GM18508 (cell line): ENCODE results near the gene EXOC6B.
"Not testable (repeated sequence)": the region's sequence is repeated elsewhere in the genome, so short reads cannot be mapped to it uniquely, and the experiment has no call there.

ENCODE experiments used
- ATAC-seq: cut with Tn5 transposase; IDR thresholded peaks from one replicate; pipeline ENCODE4 v1.9.1; 2021; ENCODE audit warnings: moderate number of reproducible peaks; ENCODE audit not compliant: insufficient read depth, unreplicated experiment

Gene EXOC6B

DNA sequence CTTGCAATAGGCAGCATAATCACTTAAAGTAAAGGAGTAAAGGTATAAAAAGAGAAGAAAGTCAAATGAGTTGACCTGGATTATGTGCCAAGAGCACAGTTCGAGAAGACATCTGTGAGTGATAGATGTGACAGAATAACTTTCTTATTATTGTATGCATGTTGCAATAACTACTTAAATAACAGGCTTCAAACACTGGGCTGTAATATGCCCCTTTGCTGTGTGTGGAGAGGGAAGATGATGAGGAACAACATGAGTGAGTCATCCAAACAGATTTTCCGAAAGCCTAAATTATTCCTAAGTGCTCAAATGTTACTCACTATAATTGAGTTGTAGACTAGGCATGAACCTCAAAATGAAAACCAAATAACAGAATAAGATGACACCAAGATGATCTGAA is 328.1 kb downstream of the EXOC6B start:
- no peak for ATAC-seq

DNA sequence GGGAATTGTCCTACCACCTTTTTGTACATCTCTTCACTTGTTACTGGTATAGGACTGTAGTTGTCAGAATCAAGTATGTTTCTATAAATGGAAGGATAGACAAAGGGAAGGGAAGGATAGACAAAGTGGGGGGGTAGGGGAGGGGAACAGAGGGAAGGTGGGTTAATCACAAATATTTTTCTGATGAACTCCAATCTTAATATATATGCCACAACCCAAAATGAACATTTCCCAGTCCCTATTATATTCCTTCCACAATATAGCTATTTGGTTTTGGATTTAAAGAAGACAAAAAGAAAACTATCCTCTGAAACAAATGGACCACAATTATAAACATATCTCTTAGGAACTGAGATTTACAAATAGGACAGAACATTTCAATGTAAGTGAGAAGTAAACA is 329.4 kb downstream of the EXOC6B start:
- no peak for ATAC-seq

- no peak for ATAC-seq
Observed at GRCh38 chr2:72494392-72494791, 331.4 kb downstream of the EXOC6B start.

DNA sequence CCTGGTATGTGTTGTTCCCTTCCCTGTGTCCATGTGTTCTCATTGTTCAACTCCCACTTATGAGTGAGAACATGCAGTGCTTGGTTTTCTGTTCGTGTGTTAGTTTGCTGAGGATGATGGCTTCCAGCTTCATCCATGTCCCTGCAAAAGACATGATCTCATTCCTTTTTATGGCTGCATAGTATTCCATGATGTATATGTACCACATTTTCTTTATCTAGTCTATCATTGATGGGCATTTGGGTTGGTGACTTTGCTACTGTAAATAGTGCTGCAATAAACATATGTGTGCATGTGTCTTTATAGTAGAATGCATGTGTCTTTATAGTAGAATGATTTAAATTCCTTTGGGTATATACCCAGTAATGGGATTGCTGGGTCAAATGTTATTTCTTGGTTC is 341.2 kb downstream of the EXOC6B start:
- not testable (repeated sequence) for ATAC-seq

DNA sequence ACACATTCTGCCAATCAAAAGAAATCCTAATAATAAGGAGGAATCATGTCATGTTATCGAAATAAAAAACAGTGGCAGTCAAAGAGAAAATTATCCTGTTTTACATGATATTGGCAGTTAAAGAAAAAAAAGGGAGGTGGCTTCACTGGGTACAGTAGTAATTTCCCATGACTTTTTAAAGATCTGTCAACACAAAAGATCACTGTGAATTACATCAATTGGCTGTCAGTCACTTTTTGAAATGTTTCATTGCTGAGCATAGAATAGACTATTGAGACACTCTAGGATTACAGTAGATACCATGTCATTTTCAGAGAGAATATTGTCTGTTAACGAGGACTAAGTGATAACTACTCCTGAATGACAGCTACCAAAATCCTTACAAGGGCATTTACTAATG is 342.5 kb downstream of the EXOC6B start:
- no peak for ATAC-seq

DNA sequence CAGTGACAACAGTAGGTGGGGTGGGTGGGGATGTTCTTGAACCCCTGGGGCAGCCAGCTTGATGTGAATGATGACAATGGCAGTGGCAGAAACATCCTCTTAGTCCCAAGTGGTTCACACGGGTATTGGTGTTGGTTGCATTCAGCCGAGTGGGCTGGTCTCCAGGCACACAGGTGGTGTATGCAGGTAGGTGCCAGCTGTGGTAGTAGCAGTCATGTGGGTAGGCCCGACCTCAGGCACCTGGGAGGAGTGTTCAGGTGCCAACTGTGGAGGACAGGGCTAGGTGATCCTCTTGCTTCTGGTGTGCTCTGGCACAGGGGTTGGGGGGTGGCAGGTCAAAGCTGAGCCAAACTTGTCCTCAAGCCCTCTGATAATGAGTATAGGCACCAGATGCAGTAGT is 350.6 kb downstream of the EXOC6B start:
- ATAC-seq = no peak

DNA sequence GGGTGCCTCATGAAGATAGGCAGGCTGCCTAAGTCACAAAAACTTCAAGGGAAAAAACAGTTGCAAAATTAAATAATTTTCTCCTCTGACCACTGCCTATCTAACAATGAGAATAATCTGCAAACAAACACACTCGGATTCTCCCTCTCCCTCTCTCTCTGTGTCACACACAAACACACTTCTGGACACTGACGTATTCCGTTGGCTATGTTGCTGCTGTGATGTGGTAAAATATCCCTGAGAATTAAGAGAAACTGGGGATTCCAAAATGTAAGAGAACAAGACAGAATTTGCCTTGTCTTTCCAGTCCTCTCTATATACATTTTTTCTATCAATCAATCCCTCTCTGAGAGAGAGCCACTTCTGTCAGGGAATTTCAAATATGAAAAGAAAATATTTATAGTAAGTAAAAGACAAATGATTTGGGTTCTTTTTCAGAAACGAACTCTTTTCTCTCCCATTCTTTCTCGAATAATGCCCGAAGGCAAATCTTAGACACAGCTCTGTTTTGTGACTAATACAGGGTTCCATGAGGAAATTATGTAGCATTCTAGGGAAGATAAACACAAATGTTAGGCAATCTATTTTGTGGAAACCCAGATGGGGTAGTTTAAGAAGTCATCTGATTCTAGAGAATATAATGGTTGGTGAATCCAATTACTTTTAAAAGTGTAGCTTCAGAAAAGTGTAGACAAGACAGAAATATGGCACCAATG is 367.9 kb downstream of the EXOC6B start:
- no peak for ATAC-seq

DNA sequence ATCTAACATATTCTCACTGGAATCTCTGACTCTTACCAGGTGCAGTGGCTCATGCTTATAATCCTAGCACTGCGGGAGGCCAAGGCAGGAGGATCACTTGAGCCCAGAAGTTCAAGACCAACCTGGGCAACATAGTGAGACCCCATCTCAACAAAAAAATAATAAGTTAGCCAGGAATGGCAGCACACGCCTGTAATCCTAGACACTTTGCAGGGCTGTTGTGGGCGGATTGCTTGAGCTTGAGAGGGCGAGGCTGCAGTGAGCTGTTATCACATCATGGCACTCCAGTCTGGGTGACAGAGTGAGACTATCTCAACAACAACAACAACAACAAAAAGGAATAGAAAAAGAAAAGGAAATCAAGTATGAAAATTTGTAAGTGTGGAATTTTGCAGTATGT is 371.6 kb downstream of the EXOC6B start:
- no peak for ATAC-seq

DNA sequence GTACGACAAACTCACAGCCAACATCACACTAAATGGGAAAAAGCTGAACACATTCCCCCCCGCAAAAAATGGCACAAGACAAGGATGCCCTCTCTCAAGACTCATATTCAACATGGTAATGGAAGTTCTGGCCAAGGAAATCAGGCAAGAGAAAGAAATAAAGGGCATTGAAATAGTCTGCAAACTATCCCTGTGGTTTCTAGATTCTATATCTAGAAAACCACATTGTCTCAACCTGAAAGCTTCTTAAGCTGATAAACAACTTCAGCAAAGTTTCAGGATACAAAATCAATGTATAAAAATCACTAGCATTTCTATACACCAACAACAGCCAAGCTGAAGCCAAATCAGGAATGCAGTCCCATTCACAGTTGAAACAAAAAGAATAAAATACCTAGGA is 383.6 kb downstream of the EXOC6B start:
- ATAC-seq = no peak

DNA sequence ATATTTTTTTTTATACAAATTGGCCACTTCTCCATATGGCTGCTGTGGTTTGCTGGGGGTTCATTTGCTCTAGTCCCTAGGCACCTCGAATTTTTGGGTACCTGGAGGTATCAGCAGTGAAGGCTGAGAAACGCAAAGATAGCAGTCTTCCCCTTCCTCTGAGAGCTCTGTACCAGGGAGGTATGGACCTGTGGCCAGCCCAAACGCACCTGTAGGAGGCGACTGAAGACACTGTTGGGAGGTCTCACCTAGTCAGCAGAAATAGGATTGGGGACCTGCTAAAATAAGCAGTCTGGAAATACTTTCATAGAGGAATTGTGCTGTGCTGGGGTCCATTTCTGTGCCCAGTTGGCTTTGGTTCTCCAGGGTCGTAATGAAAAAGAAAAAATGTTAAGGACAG is 385.9 kb downstream of the EXOC6B start:
- ATAC-seq = no peak

DNA sequence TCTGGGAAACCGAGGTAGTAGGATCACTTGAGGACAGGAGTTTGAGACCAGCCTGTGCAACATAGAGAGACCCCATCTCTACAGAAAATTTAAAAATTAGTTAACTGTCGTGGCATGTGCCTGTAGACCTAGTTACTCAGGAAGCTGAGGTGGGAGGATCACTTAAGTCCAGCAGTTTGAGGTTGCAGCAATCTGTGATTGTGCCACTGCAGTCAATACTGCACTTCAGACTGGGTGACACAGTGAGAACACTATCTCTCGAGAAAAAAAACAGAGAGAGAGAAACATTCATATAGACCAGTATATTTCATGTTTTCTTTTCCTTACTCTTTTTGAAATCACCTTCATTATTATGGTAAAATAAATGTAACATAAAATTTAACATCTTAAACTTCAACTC is 387.5 kb downstream of the EXOC6B start:
- no peak for ATAC-seq

DNA sequence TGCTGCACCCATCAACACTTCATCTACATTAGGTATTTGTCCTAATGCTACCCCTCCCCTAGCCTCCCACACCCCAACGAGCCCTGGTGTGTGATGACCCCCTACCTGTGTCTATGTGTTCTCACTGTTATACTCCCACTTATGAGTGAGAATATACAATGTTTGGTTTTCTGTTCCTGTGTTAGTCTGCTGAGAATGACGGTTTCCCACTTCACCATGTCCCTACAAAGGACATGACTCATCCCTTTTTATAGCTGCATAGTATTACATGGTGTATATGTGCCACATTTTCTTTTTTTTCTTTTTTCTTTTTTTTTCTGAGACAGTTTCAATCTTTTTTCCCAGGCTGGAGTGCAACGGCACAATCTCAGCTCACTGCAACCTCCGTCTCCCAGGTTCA is 394.1 kb downstream of the EXOC6B start:
- ATAC-seq = no peak

DNA sequence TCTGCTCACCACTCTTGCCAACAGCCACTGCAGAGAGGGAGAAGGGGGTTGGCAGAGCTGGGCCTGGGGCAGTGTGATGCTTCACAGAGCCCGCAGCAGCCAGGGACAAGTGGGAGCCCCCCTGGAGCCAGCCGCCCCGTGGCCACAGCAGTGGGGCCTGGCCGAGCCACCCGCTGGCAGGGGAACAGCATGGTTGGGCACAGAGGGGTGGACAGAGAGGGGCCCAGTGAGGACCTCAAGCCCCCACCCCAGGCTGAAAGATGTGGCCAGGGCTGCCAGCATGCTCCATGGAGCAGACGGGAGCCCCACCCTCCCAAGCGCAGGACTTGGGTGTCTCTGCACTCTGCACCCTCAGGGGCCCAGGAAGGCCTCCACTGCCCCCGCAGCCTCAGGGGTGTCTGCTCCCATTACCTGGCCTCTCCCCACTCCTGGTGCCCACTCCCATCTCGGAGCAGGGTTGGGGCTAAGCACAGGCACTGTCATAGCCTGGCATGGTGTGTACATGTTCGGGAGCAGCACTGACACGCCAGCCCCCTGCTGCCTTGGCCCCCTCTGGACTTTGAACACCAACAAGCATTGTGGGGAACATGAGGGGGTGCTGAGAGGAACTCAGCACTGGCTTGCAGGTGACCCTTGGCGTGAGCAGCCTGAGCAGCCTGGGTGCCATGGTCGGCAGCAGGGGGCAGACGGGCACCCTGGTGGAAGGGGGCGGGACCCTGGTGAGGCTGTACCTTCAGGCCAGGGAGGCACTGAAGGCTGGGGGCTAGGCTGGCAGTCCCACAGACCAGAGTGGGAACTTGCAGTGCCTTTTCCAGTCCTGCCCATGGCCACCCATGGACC is 398.6 kb downstream of the EXOC6B start:
- no peak for ATAC-seq

GRCh38 chr2:72425996-72426395 is 399.8 kb downstream of the EXOC6B start:
- ATAC-seq = no peak

- no peak for ATAC-seq
Observed at GRCh38 chr2:72423756-72424155, 402.1 kb downstream of the EXOC6B start.

DNA sequence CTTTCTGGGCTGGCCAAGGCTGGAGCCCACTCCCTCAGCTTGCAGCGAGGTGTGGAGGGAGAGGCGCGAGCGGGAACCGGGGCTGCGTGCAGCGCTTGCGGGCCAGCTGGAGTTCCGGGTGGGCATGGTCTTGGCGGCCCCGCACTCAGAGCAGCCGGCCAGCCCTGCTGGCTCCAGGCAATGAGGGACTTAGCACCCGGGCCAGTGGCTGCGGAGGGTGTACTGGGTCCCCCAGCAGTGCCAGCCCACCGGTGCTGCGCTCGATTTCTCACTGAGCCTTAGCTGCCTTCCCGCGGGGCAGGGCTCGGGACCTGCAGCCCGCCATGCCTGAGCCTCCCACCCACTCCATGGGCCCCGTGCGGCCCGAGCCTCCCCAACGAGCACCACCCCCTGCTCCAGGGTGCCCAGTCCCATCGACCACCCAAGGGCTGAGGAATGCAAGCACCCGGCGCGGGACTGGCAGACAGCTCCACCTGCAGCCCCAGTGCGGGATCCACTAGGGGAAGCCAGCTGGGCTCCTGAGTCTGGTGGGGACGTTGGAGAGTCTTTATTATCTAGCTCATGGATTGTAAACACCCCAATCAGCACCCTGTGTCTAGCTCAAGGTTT is 404.0 kb downstream of the EXOC6B start:
- not testable (repeated sequence) for ATAC-seq

DNA sequence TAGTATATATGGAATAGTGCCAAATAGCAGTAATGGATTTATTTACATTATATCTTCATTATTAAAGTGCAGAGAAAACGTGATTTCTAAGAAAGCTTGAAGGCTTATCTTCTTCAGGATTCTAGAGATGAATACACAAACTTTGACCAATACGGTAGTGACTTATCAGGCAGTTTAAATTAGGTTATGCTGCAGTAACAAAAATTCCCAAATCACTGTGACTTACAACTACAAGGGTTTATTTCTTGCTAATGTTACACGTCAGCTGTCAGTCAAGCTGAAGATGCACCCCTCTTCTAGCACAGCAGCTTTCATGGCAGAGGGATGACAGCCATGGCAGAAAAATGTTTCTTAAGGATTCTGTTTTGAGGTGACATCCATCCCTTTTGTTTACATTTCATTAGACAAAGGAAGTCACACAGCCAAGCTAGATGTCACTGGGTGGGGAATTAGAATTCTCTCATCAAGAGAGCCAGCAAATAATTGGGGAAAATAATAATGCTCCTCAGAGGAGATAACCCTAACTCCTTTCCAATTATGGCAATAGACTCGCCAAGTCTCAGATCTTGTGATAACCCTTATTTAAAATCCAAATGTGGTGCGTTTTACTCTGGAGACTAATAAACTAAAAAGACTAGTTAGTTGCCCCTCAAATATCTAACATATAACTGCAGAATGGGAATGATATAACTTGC is 409.9 kb downstream of the EXOC6B start:
- ATAC-seq = no peak

DNA sequence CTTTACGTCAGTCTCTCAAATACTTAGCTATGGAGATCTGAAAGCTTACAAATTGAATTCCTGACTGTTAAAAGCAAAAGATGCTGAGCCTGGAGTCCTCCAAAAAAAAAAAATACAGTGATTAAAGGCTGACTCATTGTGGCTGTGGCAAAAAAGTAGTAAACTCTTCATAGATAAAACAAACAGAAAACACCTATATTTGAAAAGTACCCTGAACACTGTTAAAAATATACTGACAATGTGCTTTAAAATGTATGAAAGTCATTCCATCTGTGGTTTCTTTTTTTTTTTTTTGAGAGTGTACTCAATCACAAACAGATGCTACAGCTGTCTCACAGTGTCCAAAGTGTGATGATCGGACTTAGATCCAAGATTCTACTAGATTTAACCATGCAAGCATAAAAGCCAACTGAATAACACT is 410.6 kb downstream of the EXOC6B start:
- no peak for ATAC-seq

DNA sequence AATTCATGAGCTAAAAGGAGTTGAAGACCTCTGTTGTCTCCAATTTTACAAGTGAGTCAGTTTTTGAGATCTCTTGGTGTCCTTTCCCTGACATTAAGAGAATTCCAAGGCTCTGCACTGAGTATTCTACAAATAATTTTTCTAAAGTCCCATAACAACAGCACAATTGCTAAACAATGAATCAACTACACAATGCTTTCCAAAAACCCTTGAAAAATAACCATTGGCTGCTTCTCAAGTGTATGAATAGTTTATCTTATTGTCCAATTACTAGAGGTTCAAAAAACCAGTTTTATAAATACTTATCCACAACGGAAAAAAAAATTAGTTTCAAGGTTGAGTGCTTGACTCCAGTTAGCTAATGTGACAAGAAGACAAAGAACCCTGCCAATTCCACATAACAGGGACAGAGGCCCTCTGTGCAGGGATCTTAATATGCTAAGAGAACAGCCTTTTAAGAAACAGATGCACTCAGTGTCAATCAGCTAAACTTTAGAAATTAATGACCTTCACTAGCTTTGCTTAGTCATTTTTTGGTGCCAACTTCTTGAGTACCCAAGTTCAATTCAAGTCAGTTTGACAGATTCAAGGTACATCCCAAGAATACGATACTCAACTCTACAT is 411.6 kb downstream of the EXOC6B start:
- no peak for ATAC-seq

- ATAC-seq = no peak
Observed at GRCh38 chr2:72413716-72414115, 412.1 kb downstream of the EXOC6B start.
